Smooth muscle cell of the umbilical artery (primary cell): ENCODE data around the gene HNRNPA1. TPM values are rescaled to one million over a fixed set of nuclear protein-coding genes. Genes with fewer than 3 reads are reported as not detected.

Source experiments
- total RNA-seq: library from RNA; depleted of rRNA; stranded (reverse); fragments of >200 nt; gene quantifications from 2 replicates; pipeline ENCODE4 v1.2.3, GENCODE V29; 2014

Gene HNRNPA1
- total RNA-seq, result 214 and 225 TPM in 2 replicates

GRCh38 chr12:54280468-54281260 is at the start of gene HNRNPA1:
Gene HNRNPA1, plus strand, starts transcription at chr12:54280726. Its CDS starts 82 bp downstream, at chr12:54280808.

GRCh38 chr12:54279632-54280467 is 676 bp upstream of the HNRNPA1 start, which contains the start of gene CBX5:
Gene CBX5, minus strand, starts transcription at chr12:54280122. Its CDS starts 22,472 bp downstream, at chr12:54257650.

DNA sequence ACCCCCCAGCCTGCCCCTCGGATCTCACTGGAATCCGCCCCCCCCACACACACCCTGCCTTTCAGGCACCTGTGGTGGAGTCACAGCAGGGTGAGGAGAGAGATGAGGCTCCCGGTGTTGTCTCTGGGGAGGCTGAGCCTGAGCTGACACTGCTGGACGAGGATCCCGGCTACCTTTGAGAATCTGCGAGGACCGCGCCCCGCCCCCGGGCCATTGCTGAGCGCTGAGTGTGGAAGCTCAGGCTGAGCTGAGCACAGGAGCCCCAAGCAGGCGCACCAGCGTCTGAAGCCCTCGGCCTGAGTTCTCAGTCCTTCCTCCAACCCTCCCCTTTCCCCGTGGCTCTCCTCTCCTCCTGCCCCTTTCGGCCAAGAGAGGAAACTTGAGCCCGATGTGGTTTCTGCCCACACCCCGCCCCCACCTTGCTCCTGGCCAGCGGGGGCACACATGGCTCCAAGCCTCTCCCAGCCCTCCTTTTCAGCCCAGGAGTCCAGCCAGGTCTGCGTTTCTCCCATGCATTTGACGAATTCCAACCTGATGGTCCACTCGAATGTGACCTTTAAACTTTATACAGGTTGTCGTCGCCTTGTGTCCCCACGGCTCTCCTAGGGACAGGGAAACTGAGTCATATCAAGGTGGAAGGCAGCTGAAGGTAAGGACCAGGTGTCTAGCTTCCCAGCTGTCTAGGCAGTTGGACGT is 20.4 kb downstream of the HNRNPA1 start, which contains the start of gene NFE2:
NFE2 (minus strand) TSS at position 284 of the 696 bp plus-strand sequence. CDS start 5,767 bp downstream, outside the sequence.

DNA sequence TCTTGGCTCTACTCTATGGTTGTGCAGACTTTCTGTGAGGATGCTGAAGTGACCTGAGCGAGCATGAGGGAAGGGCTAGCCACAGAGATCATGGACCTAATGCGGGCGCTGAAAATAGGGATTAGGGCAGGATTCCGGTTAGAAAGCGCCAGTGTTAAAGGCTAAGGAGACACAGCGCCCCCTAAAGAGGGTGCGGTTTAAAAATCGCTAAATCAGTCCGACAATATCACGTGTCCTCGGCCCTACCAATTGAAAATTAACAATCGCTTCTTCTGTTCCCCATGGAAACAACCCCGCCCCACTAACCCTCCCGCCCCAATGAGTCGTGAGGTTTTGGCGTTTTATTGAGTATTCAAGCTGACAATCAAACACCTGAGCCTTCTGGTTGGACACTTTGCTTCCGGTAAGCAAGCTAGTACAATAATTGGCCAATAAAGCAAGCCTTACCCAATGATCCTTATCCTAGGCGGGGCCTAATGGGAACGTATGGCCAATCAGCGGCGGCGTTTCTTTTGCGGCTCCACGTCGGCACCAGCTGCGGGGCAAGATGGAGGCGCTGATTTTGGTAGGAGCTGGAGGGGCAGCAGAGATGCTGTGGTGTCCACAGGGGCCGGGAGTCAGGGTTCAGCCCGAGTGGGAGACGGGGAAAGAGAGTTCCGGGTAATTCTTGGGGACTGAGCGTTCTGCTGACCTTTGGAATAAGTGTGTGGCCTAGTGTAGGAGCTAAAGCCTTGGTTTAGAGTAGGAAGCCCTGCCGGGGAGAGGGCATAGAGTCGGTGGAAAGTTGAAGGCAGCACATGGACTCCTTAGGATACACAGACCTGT is 44.3 kb downstream of the HNRNPA1 start, which contains the start of gene COPZ1:
COPZ1 (plus strand) TSS at position 515 of the 825 bp plus-strand sequence; CDS start at position 548, 33 bp downstream.

Other genes with a start within 250 kb of the HNRNPA1 start
- gene HOXC5, start 247.7 kb upstream of the HNRNPA1 start, total RNA-seq, result 0.59 and 0.65 TPM in 2 replicates
- gene HOXC4, start 226.9 kb upstream of the HNRNPA1 start, total RNA-seq, result 1.1 and 1.5 TPM in 2 replicates
- gene SMUG1, start 91.7 kb upstream of the HNRNPA1 start, total RNA-seq, result 21.7 and 31.8 TPM in 2 replicates
- gene CBX5, start 604 bp upstream of the HNRNPA1 start, total RNA-seq, result 26.7 and 60.2 TPM in 2 replicates
- gene NFE2, start 20.3 kb downstream of the HNRNPA1 start, total RNA-seq, result not detected in 2 replicates
- gene COPZ1, start 44.4 kb downstream of the HNRNPA1 start, total RNA-seq, result 165 and 197 TPM in 2 replicates
- gene GPR84, start 83.8 kb downstream of the HNRNPA1 start, total RNA-seq, result 0.05 TPM in 1 of 2 replicates, not detected in the other
- 1.5 and 2.6 TPM in 2 replicates for gene ZNF385A, start 104.0 kb downstream of the HNRNPA1 start, total RNA-seq
- 496 and 868 TPM in 2 replicates for gene ITGA5, start 138.5 kb downstream of the HNRNPA1 start, total RNA-seq
- not detected in 2 replicates for gene GTSF1, start 192.9 kb downstream of the HNRNPA1 start, total RNA-seq
- not detected in 2 replicates for gene NCKAP1L, start 217.0 kb downstream of the HNRNPA1 start, total RNA-seq